GM18873 (cell line): ENCODE data around the gene FOXL3.

Source experiments
- ATAC-seq: cut with Tn5 transposase; IDR thresholded peaks from one replicate; pipeline ENCODE4 v1.9.1; 2021; ENCODE audit warnings: mild to moderate bottlenecking, moderate library complexity, moderate number of reproducible peaks; ENCODE audit not compliant: unreplicated experiment, low FRiP score

FOXL3 gene

GRCh38 chr7:300048-300447 is 10.1 kb downstream of the FOXL3 start:
- no peak for ATAC-seq

GRCh38 chr7:300546-301290 is 10.7 kb downstream of the FOXL3 start:
- ATAC-seq, result no peak

DNA sequence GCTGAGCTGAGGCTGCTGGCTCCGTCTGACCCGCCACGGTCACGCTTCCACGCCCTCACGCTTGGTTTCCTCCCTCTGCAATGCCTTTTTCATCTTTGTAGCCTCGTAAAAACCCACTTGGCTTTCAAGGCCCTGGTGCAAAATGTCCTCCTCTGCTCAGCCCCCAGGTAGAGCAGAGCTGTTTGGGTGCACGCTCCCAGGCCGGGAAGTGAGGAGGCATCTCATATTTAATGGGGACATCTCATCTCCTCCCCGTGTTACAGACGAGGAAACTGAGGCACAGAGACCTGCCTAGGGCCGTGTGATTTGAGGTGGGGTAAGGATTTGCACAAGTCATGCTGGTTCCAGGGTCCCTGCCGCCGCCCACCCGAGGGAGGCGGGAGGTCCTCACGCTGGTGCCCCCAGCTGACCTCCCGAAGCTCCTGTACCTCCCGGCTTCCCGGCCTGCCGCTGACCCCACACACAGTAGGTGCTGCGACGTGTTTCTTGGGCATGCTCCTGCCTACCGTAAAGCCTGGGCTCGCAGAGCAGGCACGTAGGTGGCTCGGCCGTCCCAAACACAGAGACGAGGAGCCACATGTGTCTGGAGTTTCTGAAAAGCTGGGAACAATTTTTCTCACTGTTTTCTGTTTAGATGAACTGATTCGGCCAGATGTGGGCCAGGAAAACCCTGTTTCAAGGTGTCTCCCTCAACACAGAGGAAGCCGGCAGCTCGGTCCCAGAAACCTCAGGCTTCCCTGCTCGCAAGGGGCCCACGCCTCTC is 11.5 kb downstream of the FOXL3 start:
- no peak for ATAC-seq

GRCh38 chr7:302054-302992 is 12.4 kb downstream of the FOXL3 start:
- ATAC-seq, result no peak

DNA sequence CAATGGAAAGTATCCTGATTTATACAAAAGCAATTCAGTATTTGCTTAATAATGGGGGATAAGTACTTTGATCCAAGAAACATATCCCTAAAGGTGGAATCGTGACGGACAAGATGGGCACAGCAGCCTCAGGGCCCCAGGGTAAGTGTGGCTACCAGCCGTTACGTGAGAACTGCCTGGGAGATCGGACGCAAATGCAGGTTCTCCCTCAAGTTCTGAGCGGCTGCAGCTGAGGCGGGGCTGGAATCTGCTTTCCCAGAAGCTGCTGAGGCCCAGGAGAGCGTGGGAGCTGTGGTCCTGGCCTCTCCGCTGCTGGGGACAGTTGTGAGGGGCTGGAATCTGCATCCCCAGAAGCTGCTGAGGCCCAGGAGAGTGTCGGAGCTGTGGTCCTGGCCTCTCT is 13.5 kb downstream of the FOXL3 start:
- ATAC-seq, result no peak

DNA sequence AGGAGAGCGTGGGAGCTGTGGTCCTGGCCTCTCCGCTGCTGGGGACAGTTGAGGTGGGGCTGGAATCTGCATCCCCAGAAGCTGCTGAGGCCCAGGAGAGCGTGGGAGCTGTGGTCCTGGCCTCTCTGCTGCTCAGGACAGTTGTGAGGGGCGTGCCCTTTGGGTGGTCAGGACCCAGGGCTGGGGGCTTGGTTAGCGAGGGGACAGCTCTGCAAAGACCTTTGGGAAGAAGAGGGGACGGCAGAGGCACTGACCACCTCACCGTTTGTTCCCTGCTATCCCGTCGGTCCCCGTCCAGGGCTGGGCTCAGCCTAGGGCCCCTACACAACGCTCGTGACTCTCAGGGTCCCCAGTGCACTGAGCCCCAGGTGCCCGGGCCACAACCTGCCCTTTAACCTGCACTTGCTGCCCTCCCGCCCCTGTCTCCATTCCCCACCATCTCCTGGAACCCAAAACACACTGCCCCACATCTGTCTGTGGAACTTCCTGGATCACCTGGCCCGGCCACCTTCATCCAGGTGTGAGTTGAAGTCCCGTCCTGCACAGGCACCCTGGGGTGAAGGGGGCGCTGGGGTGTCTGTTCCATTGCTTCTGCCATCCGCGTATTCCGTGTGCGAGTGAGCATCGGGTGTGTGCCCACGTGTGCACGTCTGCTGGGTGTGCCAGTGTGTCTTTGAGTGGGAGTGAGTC is 14.1 kb downstream of the FOXL3 start:
- no peak for ATAC-seq

DNA sequence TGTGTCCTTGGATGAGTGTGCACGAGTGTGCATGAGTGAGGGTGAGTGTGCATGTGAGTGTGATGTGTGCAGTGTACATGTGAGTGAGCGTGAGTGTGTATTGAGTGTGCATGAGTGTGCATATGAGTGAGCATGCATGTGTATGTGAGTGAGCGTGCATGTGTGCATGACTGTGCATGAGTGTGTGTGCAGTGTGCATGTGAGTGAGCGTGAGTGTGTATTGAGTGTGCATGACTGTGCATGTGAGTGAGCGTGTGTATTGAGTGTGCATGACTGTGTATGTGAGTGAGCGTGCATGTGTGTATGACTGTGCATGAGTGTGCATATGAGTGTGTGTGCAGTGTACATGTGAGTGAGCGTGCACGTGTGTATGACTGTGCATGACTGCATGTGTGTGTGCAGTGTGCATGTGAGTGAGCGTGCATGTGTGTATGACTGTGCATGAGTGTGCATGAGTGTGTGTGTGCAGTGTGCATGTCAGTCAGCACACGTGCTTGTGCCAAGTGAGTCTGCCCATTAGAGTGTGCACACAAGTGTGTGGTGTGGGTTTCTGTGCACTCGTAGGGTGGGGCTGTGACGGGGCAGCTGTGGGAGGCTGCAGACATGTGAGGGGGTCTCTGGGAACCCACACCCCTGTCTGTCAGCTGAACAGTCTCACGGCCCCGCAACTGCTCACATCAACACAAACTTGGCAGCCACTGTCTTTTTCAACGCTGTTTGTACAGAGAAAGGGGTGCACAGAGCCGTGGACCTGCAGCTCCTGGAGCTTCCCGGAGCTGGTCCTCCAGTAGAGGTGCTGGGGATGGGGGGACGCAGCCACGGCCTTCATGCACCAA is 14.8 kb downstream of the FOXL3 start:
- no peak for ATAC-seq

DNA sequence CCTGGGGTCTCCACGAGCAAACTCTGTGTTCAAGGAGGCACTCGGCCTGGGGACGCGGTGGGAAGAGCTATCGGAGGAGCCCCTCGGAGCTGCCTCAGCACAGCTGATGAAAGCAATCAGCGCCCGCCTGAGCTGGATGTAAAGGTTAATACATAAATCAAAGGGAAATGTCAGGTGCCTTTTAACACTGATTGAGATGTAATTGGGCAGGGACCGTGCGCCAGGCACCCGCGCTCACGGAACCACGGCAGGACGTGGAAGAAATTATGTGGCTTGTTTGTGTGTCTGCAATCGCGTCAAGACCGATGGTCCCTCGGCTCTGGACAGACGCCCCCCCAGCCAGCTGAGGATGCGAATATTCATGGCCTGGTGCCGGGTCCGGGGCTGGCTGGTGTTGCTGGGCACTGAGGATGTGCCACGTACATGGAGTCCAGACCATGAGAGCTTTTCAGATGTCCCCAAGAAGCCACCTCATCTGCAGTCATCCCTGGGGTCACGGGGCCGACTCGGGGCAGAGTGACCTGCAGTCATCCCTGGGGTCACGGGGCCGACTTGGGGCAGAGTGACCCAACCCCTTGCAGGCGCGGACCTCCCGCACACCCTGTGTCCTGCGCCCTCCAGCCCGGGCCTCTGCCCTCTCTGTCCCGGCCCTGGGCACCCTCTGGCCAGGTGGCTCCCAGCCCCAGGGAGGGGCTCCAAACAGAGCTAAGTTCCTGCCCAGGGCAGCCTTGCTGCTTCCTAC is 15.6 kb downstream of the FOXL3 start:
- no peak for ATAC-seq

DNA sequence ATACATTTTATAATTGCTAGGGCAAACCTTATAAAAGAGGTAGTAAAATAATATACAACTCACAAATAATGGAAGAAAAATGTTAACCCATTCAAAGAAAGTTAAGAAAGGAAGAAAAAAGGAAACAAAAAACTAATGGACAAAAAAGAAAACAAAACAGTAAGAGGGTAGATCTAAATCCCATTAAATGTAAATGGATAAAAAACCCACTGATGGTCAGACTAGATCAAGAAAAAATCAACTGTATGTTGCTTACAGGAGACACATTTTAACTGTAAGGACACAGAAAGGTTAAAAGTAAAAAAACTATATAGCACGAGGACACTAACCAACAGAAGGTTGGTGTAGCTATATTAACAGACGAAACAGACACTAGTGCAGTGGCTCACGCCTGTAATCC is 18.0 kb downstream of the FOXL3 start:
- ATAC-seq, result no peak

DNA sequence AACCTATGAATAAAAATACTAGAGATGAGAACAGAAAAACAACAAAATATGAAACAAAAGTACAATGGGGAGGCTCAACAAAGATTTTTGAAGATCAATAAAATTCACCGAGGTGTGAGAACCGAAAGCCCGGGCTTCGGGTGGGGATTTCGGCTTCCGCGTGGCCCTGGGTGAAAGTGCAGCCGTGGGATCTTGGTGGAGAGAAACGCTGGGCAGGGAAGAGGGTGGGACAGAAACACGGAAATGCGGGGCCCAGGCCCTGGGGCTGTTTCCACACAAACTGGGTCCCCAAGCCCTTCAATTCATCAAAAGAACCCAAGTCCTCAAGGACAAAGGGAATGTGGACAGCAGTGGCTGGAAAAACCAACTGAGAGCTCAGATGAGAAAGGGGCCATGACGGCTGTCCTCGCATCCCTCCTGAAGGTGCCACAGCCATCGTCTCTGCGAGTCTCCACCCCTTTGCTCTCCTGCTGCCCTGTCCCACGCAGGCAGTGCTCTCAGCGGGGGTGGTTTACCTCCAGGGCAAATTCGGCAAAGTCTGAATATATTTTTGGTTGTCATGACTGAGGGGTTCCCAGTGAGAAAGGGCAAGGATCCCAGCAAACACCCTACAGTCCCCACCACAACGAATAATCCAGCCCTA is 19.7 kb downstream of the FOXL3 start:
- no peak for ATAC-seq

DNA sequence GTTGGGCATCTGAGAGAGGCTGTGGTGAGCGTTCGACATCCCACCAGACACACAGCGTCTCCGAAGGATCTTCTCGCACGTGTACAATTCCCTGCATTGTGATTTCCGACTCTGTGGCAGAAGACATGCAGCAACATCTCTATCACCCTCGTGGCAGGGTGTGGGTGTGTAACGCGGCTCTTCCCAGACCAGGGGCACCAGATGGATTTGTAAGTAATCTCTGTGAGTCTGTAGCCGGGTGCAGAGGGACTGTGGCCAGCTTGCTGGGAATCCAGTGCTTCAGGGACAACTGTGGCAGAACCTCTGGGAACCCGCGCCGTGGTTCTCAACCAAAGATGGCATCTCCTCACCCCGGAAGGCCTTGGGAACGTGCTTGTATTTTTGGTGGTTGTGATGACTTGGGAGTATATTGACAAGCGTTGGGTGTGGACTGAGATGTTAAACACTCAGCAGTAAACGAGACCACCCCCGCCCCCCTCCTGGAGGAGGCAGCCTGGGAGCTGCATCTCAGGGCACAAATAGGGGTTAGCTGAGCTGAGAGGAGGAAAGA is 21.2 kb downstream of the FOXL3 start:
- no peak for ATAC-seq

- no peak for ATAC-seq
Observed at GRCh38 chr7:311796-312195, 21.8 kb downstream of the FOXL3 start.

GRCh38 chr7:312424-312823 is 22.5 kb downstream of the FOXL3 start:
- ATAC-seq, result no peak

DNA sequence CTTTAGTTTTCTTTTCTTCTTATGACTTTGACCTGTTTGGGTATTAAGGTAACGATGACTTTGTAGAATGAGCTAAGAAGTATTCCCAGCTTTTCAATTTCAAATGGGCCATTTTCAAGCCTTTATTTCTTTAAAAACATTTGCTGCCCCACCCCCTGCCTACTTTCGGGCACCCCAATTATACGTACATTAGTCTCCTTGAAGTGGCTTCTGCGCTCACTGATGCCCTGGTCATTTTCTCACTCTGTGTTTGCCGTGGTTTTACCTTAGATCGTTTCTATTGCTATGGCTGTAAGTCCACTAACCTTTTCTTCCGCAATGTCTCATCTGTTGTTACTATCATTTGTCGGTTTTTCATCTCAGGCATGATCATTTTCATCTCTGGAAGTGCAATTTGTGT is 24.9 kb downstream of the FOXL3 start:
- ATAC-seq, result no peak

DNA sequence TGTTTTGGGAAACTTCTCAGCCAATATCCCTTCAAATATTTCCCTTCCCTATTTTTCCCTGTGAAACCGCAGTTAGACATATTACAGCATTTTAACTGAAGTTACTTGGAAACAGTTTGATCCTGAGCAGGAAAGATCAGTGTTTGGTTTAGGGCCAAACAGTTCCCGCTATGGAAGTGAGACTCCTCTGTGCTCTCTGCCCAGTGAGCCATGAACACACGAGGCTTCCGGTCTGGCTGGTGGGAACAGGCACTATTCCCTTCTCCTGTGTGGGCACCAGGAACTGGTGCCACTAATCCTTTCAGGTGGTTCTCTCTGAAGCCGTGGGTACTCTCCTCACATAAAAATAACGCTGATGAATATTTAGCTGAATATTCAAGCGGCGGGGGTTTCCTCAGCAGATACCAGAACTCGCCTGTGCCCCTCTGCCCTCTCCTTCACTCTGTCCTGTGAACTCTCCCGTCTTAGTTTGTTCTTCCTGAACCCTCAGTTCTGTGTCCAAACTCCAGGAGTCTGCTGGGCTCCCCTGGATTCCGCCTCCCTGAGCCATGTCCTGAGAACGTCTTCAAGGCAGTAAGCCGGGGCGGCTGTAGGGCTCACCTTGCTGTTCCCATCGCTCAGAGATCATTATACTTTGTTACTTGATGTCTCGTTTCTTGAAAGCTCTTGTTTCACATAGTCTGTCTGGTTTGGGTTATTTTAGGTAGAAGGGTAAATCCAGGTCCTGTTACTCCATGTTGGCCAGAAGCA is 25.7 kb downstream of the FOXL3 start:
- ATAC-seq, result no peak

DNA sequence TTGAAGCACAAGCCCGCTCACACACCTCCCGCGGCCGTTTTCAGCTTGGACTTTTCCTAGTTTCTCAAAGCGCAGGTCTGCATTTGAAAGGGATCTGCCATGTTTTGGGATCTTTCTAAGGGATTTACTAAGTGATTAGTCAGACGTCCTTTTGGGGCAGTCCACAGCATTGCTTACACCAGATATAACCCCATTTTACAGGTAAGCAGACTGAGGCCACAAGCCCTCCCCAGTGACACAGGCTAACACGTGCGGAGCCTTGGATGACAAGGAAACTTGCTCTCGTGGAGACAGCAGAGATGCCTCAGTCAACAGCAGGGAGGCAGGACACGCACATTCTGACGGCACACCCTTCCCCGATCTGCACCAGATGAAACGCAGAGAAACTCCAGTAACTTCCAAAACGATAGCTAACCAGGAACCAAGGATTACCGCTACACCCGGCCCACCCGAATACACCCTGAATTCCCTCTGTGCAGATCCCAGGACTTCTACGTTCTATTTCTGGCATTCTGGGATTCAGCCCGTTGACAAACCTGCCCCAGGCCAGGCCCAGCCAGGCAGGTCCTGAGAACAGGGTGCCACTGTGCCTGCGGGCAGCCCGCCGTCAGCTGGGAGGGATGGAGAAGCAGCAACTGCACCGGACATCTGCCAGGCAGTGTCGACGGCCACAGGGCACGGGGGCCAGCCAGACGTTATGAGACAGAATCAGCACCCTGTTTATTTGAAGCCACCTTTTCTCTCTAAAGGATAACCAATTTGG is 27.9 kb downstream of the FOXL3 start:
- no peak for ATAC-seq

- no peak for ATAC-seq
Observed at GRCh38 chr7:318476-318875, 28.5 kb downstream of the FOXL3 start.
